IPS-NIHi7 (cell line): ENCODE results near the gene MLLT6.

ENCODE experiments used
- DNase-seq: peaks from one replicate; pipeline ENCODE4 v3.0.0; 2012; ENCODE audit warnings: mixed read lengths; ENCODE audit errors: extremely low spot score

Gene MLLT6

DNA sequence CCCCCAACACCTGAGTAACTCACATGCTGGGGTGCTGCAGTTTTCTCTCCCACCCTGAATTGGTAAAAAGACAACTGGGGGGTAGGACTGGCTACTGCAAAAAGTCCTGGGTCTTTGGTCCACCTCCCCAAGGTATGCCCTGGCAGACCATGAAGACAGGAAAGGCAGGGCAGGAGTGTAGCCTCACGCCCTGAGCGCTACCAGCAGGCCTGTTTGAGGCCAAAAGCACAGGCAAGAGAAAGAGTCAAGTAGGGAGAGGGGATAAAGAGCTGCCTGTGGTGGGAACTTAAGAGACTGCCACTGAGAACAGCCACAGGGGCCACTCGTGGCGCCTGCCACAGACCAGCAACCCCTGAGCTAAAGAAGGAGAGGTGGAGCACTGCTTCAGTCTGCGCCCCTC is 61.3 kb downstream of the MLLT6 start:
- no peak for DNase-seq

DNA sequence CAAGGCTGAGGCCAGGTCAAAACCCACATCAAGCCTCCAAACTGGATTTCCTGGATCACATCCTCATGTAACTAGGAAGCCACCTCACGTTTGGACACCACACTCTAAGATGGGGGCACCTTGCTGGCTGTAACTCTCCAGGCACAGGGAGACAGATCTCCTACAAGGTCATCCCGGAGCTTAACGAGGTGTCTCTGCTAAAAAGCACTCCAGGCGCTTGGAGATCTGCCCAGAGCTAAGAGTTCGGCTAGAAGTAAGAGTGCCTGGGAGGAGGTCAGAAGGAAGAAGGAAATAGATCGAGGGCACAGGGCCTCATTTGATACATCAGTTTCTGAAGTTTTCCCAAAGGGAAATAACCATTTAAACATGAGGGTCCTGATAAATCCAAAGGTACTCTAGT is 63.3 kb downstream of the MLLT6 start:
- DNase-seq: no peak

DNA sequence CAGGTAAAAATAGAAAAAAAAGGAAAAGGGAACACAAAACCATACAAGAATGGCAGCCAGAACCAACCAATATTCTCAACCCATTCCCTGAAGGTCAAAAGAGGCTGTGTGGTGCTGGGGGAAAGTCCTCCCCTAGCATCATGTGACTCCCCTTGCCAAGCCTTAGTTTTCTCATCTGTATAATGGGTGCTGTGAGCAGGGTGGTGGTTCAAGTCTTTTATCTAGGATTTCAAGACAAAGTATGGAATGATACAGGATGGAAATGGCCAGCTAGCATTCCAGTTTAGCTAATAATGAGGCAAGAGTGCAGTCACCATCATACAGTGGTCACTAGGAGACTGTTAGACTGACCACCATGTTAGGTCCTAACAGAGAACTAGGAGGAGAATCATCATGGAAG is 68.2 kb downstream of the MLLT6 start:
- no peak for DNase-seq

DNA sequence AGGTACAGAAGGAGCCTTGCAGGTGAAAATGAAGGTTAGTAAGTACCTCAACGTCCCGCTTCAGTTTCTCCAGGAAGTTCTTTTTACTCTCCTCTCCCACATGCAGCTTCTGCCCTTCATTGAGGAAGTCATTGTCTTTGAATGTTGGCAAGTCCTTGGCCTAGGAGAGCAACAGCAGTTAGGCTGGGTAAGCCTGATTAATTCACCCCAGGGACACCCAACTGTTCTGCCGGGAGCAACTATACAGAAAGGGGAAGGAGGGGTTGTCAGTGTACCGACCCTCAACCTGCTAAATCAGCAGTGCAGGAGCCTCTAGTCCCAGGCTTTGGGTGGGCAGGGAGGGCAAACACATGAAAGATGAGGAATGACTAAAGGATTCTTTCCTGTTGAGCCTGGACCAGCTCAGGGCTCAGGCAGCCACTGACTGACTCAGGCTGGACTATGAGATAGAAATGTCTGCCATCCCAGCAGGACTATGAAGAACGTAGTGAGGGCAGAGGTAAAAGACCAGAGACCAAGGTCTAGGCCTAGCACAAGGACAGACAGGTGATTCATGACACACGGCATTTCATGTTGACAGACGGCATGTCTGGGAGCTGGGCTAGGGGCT is 72.7 kb downstream of the MLLT6 start:
- no peak for DNase-seq
